NCI-H526 treated with DMSO at 0.1 percent for 48 hours (cell line): Measurements from ENCODE around the gene SLC9A4.
"Not testable (repeated sequence)": the region's sequence is repeated elsewhere in the genome, so short reads cannot be mapped to it uniquely, and the experiment has no call there.

ENCODE experiments used
- DNase-seq: peaks from one replicate; lab custom pipeline; 2025; lab: John Stamatoyannopoulos, UW

SLC9A4 gene

DNA sequence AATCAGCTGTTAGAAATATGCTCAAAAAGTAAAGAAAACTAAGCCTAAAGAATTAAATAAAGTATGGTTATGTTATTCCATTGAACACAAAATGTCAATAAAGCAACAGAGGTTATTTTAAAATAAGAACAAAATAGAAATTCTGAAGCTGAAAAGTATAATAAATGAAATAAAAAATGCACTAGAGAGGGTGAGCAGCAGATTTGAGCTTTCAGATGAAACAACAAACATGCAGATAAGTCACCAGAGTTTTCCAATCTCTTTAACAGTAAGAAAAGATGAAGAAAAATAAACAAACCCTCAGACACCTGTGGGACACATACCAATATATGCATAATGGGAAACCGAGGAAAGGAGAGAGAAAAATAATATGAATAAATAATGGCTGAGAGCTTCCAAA is 76.0 kb downstream of the SLC9A4 start:
- no peak for DNase-seq

DNA sequence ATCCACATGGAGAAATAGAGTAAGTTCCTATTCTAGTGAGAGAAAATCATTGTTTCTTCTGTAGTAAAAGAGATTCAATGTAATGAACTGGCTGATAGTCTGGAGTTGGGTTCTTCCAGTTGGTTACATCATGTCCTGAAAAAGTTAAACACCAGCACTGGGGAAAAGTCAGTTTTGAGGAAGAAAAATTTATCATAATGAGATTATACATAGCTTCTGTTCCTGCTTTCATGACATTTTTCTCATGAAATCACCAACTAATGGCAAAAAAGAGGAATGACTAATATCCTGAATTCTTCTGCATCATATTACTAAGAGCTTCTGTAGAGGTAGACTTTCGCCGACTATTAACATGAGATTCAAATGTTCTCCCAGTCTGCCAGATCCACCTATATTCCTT is 77.1 kb downstream of the SLC9A4 start:
- DNase-seq, result no peak

DNA sequence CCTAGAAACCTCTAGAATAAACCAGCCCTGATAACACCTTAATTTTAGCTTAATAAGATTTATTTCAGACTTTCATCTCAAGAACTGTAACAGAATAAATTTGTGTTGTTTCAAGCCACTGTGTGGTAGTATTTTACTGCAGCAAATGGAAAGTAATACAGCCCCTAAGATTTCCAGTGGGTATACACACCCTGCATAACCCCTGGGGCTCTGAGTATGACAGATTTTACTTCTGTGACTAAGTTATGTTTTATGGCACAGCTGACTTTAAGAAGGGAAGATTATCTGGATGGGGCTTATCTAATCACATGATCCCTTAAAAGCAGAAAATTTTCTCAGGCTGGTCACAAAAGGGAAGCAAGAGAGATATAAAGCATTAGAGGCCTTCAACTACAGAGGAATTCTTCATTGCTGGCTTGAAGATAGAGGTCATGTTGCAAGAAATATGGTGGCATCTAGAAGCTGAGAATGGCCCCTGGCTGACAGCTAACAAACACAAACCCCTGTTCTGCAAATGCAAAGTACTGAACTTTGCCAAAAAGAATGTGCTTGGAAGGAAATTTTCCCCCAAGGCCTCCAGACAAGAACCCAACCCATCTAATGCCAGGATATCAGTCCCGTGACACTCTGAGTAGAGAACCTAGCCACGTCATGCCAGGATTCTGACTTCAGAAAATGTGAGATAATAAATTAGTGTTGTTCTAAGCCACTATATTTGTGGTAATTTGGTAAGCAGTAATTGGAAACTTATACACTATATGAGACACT is 78.5 kb downstream of the SLC9A4 start:
- DNase-seq, result no peak

DNA sequence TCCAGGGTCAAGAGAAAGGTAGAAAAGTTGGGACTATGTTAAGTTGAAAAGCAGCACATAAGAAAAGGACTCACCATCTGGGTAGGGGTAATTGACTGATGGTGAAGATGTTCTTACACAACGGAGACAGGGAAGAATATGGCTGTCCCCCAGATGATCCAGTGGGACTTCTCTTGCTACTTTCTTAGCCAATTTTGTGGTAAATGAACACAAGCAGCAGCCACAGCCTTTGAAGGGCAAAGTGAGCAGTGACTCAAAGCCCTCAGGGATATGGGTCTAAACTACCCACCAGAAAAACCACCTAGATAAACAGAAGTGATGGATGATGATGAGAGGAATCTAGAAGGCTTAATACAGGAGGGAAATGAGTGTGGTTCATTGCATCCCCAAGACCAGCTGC is 80.6 kb downstream of the SLC9A4 start:
- no peak for DNase-seq

DNA sequence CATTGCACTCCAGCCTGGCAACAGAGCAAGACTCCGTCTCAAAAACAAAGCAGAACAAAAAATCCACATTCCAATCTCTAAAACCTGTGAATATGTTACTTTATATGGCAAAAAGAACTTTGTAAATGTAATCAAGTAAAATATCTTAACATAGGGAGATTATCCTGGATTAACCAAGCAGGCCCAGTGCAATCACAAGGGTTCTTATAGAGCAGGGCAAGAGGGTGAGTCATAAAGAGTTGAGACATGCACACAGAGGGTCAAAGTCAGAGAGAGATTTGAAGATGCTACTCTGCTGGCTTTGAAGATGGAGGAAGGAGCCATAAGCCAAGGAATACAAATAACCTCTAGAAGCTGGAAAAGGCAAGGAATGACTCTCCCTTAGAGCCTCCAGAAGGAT is 85.4 kb downstream of the SLC9A4 start:
- DNase-seq, result no peak

DNA sequence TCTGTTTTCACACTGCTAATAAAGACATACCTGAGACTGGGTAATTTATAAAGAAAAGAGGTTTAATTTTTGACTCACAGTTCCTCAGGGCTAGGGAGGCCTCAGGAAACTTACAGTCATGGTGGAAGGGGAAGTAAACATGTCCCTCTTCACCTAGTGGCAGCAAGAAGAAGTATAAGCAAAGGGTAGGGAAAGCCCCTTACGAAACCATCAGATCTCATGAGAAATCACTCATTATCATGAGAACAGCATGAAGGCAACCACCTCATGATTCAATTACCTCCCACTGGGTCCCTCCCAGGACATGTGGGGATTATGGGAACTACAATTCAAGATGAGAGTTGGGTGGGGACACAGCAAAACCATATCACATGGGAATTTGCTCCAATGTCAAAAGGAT is 89.5 kb downstream of the SLC9A4 start:
- not testable (repeated sequence) for DNase-seq

DNA sequence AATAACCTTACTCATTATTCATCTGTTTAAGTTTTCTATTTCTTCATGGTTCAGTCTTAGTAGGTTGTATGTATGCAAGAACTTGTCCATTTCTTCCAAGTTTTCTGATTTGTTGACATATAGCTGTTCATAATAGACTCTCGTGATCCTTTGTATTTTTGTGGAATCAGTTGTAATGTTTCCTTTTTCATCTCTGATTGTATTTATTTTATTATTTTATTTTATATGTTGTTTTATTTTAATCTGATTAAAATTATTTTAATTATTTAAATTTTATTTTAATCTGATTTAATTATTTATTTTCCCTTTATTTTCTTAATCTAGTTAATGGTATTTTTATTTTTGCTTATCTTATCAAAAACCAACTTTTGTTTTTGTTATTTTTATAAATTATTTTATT is 102.9 kb downstream of the SLC9A4 start:
- DNase-seq, result no peak

DNA sequence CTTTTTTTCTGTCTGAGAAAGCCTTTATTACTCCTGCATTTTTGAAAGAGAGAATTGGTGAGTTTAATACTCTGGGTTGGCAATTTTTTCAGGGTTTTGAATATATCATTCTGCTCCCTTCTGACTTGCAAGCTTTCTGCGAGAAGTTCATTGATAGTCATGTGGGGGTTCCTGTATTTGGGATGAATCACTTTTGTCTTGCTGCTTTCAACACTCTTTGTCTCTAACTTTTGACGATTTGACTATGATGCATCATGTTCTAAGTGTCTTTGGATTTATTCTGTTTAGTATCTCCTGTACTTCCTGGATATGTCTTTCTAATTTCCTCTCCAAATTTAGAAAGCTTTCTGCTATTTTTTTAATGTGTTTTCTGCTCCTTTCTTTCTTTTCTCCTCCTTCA is 105.3 kb downstream of the SLC9A4 start:
- DNase-seq, result no peak

DNA sequence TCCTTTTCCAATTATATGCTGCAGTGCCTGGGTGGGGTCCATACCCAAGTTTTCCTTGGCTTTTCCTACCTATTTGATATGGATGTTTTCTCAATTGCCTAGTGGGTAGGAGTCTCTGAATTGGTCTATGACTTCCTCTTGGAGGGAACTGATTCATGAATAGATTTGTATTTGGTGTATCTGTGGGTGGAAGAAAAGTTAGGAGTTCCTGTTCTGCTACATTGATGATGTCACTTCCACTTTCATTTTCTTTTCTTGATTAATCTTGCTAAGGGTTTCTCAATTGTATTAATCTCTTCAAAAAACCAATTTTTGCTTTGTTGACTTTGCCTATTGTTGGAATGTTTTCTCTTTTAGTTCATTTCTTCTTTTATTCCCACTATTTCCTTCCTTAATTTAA is 108.9 kb downstream of the SLC9A4 start:
- DNase-seq, result no peak

DNA sequence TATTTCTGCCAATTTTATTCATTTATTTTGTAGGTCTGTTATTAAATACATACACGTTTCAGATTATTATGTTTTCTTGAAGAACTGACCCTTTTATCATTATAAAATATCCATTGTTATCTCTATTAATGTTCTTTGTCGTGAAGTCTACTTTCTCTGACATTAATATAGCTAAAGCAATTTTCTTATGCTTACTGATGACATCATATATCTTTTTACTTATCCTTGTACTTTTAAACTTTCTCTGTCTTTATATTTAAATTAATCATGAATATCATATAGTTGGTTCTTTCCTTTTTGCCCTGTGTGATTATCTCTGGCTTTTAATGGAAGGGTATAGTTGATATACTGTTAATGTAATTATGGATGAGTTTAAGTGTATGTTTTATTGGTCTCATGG is 109.8 kb downstream of the SLC9A4 start:
- no peak for DNase-seq
